T-helper 1 cell treated with Interleukin-12 subunit alpha and Interleukin-12 subunit beta and Interleukin-4 antibody, amounts not matched to agents 30 ng/mL and 1 ng/mL, for 36 hours (primary cell): ENCODE measurements around the gene SSTR4. TPM values are rescaled to one million over a fixed set of nuclear protein-coding genes. Genes with fewer than 3 reads are reported as not detected.
"Not testable (repeated sequence)": the region's sequence is repeated elsewhere in the genome, so short reads cannot be mapped to it uniquely, and the experiment has no call there.

Experiments
- intact Hi-C: fragments of 100-400 bp; cut with micrococcal nuclease; formaldehyde crosslinking; loops from one replicate; pipeline ENCODE4 v1.15.1; 2024
- total RNA-seq: library from RNA; stranded (reverse); gene quantifications from 2 replicates; pipeline ENCODE4 v1.2.3, GENCODE V29; 2022

Gene SSTR4
- not detected in 2 replicates for total RNA-seq

DNA sequence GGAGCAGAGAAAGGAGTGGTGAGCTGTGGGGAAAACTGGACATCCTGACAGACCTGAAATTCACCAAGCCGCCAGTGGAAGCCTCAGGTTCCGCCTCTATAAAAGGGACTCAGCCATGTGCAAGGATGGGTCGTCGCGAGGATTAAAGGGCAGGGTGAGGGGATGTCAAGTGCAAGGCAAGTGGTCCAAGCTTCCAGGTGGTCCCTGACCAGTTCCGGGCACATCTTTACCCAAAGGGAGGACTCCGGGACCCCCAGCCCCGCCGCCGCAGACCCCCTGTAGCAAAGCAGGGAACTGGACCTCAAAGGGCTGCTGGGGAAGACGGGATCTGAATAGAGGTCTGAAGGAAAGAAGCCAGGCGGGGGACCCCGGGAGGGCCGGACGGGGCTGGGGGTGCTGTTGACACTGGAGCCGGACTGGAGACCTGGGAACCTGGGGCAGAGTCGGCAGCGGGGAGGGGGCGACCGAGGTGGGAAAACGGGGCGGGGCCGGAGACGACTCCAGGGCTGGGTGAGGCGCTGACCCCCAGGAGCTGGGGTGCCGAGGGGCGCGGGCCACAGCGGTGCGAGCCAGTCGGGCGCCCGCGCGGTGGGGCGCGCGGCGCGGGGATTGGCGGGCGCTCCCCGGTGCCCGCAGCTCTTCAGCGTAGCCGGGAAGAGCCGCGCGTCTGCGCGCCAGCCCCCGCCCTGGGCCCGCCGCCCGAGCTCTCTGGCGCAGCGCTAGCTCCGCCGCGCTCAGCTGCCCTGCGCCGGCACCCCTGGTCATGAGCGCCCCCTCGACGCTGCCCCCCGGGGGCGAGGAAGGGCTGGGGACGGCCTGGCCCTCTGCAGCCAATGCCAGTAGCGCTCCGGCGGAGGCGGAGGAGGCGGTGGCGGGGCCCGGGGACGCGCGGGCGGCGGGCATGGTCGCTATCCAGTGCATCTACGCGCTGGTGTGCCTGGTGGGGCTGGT is at the start of gene SSTR4:
TSS of gene SSTR4 (plus strand) at position 592 of the 951 bp plus-strand sequence. CDS start at position 764, 172 bp downstream.
- intact Hi-C loops = loop anchor here (10.0 kb wide), 1 partner anchor 60 kb away; no protein-coding TSS in a partner anchor

- intact Hi-C loops = no loop called here
Observed at GRCh38 chr20:22986601-22987000, 48.5 kb upstream of the SSTR4 start.

DNA sequence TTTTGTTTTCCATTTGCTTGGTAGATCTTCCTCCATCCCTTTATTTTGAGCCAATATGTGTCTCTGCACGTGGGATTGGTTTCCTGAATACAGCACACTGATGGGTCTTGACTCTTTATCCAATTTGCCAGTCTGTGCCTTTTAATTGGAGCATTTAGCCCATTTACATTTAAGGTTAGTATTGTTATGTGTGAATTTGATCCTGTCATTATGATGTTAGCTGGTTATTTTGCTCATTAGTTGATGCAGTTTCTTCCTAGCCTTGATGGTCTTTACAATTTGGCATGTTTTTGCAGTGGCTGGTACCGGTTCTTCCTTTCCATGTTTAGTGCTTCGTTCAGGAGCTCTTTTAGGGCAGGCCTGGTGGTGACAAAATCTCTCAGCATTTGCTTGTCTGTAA is 43.7 kb upstream of the SSTR4 start:
- intact Hi-C loops = not testable (repeated sequence)

- intact Hi-C loops = no loop called here
Observed at GRCh38 chr20:22993823-22994222, 41.3 kb upstream of the SSTR4 start.

GRCh38 chr20:22995923-22996322 is 39.2 kb upstream of the SSTR4 start:
- intact Hi-C loops = no loop called here

DNA sequence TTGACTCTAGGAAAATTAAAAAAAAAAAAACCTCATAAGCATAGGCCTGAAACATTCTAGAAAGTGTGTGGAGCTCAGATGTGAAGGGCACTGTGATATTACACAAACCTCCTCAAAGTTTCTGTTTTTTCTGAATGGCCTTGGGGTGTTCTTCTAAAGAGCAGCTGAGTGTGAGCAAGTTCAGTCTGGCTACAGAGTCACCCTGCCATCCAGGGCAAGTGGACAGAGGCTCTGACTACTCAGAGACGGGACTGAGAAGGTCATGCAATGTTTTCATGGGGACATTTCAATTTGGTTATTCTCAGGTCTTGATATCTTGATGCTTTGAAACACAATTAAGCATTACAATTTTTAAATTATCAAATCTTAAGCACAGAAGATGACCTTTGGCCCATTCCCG is 36.6 kb upstream of the SSTR4 start:
- intact Hi-C loops = no loop called here

- intact Hi-C loops = no loop called here
Observed at GRCh38 chr20:22999756-23000155, 35.4 kb upstream of the SSTR4 start.

GRCh38 chr20:23000232-23000947 is 34.7 kb upstream of the SSTR4 start:
- intact Hi-C loops = no loop called here

DNA sequence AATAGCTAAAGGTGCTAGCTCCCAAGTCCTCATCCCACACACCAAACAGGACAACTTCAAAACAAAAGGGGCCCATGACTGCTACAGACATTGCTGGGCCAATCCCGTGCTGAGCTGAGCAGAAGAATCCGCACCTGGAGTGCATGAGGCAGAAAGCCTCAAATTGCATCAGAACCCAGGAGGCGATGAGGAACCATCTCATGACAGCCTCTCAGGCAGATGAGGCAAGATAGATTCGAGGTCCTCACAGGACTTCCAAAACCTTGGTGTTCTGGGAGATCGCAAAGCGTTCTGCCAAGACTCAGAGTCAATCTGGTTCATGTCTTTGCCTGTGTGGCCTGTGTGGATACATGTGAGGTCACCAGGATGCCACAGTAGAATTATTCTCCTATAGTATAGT is 32.8 kb upstream of the SSTR4 start:
- intact Hi-C loops = no loop called here

- intact Hi-C loops = no loop called here
Observed at GRCh38 chr20:23003077-23003635, 32.0 kb upstream of the SSTR4 start.

- intact Hi-C loops = no loop called here
Observed at GRCh38 chr20:23003881-23004460, 31.1 kb upstream of the SSTR4 start.

GRCh38 chr20:23005776-23006175 is 29.3 kb upstream of the SSTR4 start:
- intact Hi-C loops = no loop called here

DNA sequence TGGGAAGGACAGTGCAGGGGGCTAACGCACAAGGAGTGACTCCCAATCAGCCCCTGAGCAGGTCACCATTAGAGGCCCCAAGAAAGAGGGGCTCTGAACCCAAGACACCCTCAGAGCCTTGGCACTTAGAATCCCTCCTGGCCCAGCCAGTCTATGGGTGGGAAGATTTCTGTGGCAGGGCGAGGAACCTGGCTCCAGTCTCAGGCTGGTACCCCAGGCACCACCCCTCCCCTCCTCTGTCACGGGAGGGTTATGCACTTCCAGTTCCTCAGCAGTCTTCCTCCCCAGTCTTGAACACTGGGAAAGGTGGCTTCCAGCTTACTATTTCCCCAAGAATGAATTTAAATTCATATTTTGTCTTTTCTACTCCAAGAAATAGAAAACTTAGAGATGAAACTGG is 27.6 kb upstream of the SSTR4 start:
- intact Hi-C loops = no loop called here

GRCh38 chr20:23007886-23008655 is 27.0 kb upstream of the SSTR4 start:
- intact Hi-C loops = no loop called here

DNA sequence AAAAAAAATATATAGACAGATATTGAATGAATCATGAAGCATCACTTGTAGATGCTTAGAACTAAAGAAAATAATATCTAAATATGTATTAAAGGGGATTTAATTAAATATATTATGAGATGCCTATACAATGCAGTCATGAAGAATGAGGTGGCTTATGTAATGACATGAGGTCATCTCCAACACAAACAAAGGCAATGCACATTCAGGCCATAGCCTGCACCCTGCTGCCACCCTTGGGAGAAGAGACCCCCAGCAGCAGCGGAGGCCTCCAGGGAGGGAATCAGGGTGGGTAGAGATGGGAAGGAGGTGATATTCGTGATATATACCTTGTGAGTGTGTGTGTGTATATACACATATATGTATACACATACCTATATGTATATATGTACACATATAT is 26.4 kb upstream of the SSTR4 start:
- intact Hi-C loops = no loop called here

DNA sequence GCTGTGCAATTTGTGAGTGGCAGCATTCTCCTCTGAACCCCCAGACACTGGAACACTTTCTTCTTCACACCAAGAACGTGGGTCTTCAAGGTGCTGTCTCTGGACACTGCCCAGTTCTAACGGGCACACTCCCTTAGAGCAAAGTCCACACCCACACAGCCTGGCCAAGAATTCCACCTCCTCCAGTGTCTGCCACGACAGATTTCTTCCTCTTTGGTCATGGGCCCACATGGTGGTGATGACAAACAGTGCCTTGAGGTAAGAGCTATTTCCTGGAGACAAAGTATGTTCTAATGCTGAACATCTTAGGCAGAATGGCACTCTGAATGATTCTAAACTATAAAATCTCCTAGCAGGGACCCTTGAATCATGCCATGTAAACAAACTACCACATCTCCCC is 25.5 kb upstream of the SSTR4 start:
- intact Hi-C loops = no loop called here

DNA sequence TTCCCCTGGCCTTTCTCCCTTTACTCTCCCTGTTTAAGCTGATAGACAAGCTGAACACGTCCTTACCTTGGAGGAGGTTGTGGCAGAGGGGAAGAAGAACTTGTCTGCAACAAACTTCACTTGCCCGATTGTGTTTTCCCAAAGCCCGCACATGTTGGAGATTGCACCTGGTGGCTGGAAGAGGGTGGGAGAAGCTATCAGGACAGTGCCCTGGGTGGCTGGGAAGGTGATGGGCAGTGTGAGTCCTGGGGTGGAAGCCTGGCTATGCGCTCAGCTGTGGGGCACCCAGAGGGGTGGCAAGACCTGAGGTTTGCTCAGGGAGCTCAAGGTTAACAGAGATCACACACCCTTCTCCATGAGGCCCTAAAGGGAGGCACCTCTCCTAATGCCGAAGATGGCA is 25.0 kb upstream of the SSTR4 start:
- intact Hi-C loops = no loop called here

- intact Hi-C loops = no loop called here
Observed at GRCh38 chr20:23011008-23011721, 23.9 kb upstream of the SSTR4 start.

GRCh38 chr20:23013429-23013828 is 21.7 kb upstream of the SSTR4 start:
- intact Hi-C loops = no loop called here

DNA sequence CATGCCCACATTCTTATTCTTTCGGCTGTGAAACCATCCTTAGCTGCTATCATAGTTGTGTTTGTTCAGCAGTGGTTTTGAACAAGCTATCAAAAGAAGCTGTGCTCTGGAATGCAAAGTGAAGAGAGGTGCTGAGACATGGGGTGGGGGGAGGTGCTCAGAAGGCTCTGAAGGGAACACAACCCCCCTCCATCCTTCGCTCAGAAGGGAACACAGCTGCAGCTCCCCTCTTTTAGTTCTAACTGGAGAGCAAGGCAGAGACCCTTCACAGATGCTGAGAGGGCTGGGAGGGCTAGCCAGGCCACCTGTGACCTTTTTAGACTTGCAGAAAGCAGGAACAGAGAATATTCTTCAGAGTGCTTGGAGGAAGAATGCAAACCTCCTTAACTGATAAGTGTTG is 17.6 kb upstream of the SSTR4 start:
- intact Hi-C loops = no loop called here
